Activated T-cell treated with anti-CD3 and anti-CD28 coated beads, Interleukin-2, amount 50 U/mL, for 48 hours (primary cell): ENCODE results near the gene C4orf54.

ENCODE experiments used
- DNase-seq, 2 experiments: peaks; one replicate each; pipeline ENCODE4 v3.0.0-alpha.2; 2020

The C4orf54 gene

DNA sequence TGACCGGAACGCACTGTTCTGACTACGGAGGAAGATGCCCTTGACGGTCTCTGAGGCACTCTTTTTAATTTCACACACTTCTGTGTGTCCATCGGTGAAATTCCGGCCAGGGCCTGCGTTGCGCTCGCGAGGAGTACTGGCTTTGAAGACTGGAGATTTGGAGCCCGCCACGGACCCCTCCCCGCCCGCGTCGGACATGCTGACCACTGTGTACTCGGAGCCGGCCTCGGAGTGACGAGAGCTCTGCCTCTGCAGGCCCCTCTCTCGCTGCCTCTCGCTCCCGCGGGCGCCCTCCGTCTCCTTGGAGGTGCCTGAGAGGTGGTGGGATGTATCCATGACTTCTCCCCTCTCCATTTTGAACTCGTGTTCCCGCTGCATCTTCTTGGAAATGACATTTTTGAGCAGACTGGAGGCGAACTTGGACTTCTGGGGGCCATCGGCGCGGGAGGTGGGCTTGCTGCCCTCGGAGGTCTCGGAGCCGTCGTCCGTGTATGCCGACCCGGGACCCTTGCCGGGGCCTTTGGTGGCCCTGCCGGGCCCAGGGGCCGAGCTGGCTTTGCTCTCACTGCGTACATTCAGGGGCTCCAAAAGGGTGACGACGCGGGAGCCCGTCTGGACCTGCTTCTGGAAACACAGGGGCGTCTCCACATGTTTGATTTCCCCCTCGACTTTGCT, 5.7 kb downstream of the C4orf54 start:
- no peak for DNase-seq

DNA sequence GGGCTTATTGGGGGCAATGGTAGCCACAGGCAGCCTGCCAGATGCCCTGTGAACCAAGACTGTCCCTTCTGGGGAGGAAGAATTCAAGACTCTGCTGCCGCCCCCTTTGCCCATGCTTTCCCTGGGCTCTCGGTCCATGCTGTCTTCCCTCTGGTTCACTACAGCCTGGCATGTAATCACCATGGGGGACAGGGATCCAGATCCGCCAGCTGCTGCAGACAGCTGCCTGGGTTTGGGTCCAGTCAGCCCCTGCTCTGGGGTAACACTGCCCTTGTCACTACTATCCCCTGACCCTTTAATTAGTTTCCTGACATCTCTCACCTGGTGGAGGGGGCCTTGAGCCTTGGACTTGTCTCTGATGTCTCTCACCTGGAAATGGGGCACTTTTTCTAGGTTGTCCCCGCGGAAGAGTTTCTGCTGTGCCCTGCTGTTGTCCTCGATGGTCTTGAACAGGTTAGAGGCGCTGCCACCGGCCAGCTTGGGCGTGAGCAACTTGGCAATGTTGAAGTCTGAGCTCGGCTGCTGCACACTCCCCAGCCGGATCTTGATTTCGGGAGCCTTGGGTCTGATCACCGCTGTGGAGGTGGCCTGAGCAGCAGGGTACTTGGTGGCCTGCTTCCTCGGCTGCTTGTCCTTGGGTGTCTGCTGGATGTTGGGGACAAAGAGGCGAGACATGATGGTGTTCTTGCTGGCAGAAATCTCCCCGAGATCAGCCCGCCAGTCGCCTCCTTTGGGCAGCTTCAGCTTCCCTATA, 6.4 kb downstream of the C4orf54 start:
- DNase-seq = no peak

DNA sequence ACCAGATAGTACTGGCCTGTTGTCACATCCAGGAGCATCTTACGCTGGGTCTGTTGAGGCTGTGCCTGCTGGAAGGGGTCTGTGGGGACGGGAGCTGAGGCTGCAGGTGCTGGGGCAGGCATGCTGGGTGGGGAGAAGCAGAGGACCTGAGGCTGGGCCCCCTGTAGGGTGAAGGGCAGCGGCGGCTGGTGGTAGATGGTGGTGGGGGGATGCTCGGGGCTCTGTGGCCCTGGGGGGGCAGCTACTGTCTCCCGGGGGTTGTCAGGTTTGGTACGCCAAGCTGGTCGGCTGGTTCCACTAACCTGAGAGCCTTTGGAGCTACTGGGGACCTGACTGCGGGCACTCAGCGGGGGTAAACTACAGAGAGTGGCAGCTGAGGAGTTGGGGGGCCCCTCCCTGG, 7.8 kb downstream of the C4orf54 start:
- DNase-seq = no peak

DNA sequence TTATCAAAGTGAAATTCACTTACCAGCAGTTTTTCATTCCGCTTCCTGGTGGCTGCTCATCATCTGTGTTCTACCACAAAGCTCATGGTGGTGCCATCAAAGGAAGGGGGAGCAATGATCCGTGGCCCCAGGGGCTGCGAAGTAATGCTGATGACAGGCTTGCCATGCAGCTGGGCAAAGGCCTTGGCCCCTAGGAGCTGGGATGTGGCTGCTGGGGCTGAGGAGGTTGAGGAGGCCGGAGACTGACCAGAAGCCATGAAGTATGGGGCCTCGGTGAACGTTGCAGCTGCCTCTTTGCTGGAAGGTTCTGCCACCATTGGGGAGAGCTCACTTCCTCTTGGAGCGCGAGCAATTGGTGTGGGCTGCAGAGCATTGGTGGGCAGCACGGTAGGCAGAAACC, 8.4 kb downstream of the C4orf54 start:
- DNase-seq = no peak

DNA sequence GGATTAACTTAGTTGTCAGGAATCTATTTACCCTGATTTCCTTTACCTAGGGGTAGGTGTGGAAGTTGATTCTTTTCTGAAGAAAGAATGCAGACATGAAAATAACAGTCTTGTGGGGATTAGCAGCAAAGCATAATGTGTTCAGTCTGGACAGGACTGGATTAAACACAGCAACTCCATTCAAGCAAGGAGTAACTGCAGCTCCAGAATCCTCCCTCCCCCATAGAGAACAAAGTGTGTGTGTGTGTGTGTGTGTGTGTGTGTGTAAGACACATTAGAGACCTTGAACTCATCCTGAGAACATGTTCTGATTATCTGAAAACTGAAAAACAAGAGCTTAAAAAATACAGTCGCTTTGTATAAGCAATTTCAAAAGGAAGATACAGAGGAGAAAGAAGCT, 9.3 kb downstream of the C4orf54 start:
- no peak for DNase-seq

DNA sequence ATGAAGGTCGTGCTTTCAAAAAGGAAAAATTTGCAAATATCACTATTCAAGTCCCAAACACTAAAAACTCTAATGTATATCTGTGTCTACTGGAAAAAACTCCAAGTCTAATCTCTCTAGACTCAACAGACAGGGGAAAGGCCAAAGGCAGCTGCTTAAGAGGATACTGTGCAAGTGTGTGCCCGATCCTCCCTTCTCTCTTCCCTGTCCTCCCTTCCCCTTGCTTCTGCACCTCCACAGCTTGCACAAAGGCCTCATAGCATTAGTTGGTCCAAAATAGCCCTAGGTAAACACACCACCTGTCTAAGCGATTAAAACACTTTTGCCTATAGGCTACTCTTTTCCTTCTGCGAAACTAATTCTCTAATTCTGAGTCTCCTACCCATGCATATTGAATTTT, 10.6 kb downstream of the C4orf54 start:
- DNase-seq = no peak

DNA sequence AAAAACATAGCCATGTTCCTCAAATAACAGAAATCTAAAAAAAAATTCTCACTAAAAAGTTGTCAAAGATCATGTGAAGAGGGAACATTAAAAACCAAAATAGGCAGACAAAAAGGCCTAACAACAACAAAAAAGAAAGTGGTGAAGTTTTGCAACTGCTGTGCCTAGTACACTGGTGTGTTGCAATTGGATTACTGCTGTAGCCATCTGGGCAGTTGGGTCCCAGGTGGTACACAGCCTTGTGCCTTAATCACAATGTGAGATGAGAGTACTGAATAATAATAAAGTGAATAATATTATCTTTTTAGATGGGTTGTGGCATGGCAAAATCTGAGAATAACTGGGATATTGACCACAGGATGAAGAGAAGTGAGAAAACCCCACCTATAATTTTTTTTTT, 12.0 kb downstream of the C4orf54 start:
- DNase-seq = no peak

DNA sequence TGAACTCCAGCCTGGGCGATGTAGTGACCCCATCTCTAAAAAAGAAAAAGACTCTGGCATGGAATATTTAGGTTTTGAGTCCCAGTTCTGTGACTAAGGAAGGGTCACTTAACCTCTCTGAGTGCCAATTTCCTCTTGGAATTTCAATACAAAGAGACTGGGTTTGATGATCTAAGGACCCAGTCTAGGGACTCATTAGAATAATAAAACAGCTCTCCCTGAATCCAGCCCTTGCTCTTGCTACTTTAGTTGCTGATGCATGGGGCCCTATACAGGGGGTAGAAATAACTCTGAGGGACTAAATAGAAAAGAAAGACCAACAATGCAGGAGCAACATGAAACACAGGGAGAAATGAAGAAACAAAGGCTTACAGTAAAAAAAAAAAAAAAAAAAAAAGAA, 12.6 kb downstream of the C4orf54 start:
- no peak for DNase-seq

DNA sequence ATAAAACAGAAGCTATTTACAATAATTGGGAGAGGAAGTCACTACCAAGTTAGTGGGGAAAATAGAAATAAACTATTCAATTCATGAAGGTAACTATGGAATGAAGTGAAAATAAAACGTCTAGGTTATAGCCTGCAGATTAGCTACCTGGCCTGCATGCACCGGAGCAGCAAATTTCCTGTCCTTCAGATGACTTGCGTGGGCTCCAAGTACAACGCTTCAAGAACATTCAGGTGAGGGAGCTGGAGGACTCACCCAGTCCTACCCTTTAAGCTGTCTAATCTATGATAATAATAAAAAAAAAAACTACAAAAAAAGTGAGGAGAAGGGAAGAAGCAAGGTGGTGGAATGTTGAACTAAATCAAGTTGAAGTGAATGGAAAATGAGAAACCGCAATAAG, 13.2 kb downstream of the C4orf54 start:
- no peak for DNase-seq

DNA sequence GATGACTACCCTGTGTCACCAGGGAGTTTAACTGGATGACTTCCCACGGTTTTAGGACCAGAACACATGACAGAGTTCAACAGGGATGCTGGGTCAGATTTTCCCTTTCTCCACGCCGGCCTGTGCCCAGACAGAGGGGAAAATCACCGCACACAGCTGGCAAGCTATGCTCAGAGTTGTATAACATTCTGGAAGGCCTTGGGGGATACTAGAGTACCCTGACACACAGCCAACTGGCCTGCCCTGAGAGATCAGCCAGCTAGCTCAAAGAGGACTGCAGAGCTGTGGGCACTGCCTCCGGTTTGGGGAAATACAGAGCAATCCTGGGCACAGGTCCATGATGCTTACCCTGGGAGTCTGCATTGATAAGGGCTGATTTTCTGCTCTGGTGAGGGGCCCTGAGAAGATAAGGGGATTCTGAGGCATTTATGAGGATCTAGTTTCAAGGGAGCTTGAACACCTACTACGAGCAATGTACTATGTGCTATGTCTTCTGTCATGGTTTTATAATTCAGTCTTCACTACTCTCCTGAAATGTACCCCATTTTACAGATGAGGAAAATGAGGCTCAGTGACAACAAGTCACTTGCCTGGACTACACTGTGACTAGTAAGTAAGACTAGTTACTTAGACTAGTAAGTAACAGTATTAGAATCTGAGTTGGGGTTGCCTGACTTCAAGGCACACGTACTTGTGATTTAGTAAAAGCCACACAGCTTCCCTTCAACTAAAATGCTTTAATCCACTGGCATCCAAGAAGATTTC, 14.7 kb downstream of the C4orf54 start:
- no peak for DNase-seq

DNA sequence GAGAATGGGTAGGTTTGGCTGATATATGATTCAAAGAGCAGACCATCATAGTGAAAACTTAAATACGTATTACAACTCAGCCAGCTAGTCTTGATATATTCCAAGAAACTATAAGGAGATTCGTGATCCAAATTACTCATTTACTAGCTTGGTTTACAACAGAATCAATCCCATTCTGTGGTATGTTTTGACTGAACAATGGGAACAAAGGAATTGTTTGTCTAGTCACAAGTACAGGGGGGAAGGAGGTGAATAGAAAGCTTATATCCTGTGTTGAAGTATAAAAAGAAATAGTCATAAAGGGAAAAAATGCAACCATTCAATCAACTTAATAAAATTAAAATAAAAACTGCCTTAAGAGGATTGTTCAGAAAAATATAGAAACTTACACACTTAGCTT, 17.0 kb downstream of the C4orf54 start:
- DNase-seq = no peak

DNA sequence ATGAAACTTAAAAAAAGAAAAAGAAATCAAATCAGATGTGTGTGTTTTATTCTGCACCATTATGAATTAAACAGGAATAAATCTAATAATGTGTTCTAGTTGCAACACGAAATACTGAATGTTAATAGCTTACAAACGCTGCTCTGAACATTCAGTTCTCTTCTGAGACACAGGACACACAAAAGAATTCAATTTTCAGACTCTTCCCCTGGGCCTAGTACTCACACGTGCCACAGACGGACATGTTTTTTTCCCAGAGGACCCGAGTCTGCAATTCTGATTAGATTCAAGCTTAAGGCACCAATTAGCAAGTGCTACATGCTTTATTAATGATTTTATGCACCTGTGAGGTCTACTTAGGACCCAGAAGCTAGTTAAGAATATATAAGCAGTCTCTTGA, 20.5 kb downstream of the C4orf54 start:
- DNase-seq = no peak

DNA sequence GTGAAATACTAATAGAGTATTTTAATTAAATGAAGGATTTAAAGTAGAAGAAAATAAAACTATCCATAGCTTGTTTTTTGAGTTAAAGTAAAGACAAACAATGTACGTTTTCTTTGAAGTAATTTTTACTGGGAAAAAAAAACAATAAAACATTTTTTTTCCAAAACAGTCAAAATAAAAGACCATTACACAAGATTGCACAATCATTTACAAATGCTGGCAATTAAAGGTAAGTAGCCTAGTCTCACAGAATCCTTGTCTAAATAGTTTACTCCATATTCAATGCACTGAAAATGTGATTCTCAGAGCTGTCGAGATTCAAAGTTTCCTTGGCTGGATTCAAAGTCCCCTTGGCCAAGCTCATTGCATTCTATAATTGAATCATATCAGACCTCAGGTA, 21.2 kb downstream of the C4orf54 start:
- no peak for DNase-seq

DNA sequence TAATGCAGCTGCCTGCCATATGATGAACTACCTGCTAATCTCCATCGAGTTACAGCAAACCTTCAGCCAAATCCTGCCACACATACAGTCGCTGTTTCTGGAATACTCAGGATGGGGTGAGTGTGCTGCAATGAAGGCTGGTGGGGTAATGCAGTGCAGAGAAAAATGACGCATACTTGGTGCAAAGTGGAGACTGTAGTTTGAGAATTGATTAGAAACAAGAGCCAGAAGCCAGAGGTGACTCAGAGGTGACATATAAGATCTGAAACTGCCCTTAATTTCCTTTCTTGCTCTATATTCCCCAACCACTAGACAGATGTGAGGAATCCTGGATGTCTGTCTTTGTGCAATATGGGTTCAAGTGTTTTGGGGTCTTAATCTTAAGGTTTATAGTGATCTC, 22.0 kb downstream of the C4orf54 start:
- DNase-seq = no peak

DNA sequence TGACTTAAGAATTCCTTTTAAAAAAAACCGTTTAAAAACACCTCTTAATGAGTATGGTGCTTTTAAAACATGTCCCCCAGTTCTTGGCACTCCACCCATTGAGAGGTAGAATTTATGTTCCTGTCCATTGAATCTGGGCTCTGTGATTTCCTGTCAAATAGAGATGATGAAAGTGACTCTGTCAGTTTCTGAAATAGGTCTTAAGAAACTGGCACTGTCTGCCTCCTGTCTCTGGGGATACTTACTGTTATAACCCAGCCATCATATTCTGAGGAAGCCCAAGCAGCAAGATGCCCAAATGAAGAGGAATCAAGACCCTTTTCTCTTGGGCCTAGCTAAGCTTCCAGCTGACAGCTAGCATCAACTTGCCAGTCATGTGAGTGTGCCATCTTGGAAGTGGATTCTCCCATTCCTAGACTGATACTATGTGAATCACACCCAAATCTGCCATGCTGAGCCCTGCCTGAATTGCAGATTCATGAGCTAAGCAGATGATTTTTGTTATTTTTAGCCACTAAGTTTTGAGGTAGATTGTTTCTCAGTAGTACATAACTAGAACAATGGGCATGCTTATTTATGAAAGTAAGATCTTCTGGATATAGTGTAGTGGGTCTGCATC, 22.8 kb downstream of the C4orf54 start:
- no peak for DNase-seq

DNA sequence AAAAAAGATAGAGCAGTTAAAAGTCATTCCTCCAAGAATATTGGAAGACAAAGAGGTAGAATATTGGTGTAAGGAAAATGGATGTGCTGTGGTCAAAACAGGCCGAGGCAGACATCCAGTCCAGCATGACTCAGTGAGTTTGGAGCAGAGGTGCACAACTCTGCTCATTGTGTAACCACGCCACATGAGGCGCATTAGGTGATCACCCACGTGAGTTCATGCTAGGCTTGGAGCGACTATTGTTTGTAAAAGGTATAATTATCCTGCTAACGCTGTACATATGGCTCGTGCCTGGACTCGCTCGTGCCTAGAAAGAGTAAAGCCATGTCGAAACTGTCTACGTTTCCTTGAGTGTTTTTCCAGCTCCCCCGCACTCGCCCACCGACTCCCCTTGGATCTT, 23.9 kb downstream of the C4orf54 start:
- DNase-seq = no peak

DNA sequence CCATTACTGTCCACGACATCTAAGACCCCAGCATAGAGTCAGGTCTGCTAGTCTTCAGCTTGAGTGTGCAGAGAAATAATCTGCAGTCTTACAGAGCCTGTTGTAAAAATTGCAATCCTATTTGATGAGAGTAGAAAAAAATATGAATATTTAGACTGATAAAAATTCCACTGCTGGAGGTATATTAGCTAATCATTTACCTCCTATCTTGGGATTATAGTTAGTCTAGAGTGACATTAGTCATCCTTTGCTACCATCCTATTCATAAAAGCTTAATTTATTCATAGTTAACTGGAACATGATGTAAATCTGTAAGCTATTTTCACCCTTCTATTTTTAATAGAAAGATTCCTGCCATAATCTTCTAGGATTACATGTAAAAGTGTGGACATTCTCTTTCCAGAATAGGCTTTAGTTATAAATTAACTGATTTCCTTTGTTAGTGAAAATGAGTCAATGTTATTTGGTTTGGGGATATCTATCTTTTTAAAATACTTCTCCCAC, 26.7 kb downstream of the C4orf54 start:
- DNase-seq = no peak

DNA sequence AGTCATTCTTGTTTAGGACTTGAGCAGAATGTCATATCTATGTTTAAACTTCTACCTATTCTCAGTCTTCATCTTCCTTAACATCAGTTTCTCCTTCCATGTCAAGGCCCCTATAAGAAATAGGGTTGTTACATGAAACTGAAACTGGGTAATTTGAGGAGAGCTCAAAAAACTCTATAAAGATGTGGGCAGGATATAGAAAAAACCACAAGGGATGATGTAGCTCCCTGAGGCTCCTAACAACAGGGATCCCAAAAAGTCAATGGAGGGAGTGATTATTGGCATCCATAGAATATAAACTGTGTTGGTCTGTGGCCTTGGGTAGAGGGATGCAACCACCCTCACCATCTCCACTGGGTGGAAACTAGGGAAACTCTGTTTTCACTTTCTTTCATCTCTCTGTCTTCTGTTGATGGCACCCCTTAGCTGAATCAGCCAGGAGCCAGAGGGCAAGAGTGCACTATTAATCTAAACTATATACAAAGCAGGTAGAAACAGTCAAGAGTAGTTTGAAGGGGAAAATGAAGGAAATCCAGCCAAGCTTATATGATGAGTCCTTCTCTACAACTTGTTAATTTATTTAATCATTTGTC, 27.6 kb downstream of the C4orf54 start:
- DNase-seq = no peak

DNA sequence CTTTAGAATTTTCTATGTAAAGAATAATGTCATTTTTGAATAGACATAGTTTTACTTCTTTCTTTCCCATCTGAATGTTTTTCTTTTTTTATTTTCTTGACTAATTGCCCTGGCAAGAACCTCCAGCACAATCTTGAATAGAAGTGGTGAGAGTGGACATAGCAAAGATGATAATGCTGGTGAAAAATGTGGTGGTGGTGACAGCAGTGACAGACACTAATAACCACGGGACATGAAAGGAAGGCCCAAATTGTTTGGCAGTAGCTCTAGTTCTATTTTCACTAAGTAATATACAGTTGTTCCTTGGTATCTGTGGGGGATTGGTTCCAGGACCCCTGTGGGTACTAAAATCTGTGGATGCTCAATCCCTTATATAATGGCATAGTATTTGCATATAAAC, 29.6 kb downstream of the C4orf54 start:
- DNase-seq = no peak

DNA sequence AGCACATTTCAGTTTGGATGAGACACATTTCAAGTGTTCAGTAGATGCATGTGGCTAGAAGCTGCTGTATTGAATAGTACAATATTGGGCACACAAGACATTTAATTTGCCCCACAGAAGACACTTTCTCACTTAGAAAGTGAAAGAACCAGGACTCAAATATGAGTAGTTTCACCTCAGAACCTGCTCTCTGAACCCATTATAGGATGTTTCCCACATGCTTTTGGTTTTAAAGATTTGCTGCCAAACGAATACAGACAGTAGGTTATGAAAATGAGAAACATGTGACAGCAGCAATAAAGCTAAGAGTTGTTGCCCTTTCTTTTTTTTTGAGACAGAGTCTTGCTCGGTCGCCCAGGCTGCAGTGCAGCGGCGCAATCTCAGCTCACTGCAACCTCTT, 32.3 kb downstream of the C4orf54 start:
- DNase-seq = no peak

DNA sequence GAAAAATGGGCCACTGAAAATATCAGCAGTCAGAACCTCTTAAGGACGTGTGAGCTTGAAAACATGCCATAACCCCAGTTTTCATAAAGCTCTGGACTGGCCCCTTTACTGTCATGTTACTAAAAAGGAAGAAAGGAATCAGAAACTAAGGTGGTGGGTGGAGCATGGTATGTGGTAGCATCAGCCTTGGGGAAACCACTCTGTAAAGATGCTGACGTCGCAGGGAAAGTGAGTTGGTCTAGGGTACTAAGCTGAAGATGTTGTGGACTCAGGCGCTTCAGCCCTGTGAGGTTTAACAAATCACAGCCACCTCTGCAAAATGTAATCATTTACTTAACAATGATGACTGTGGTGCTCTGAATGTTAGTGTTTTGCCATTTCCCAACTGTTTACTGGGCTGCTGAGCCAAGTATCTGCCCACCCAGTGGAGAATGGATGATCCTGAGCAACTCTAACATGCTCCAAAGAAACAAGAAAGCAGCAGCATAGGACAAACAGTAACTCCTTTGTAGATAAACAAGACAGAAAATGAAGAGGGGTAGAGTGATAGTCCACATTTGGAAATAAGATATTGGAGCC, 33.4 kb downstream of the C4orf54 start:
- DNase-seq = no peak

DNA sequence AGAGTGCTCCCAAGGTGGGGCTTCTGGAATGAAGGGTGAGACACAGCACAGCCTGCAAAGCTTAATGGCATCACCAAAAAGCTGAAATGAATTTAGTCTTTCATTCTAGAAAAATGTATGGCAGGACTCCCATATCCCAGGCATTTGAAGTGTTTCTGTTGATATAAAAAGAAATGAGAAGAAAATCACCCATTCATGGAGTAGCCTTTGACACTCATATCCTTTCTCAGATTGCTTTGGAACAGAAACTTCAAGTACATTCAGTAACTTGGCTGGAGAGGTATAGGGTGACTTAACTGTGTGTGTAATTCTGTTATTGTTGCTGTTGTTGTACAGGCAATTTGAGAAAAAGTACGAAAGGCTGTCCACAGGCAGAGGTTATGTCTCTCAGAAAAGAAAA, 35.3 kb downstream of the C4orf54 start:
- DNase-seq = no peak

DNA sequence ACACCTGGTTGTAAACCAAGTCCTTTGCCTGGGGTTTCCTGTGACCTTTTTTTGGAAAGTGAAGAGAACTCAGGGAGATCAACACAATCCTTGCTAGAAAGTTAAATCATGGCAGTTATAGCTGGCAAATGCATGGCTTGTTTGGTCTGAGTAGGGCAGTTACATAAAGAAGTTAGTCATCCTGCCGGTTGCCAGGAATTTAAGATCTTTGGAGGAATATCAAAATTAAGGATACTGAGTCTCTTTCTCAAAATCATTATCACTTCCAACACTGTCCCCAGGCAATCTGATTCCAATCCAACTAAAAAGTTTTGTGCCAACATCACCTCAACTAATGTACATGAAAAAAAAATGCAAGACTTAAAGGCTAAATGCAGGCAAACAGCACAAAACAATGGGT, 40.3 kb downstream of the C4orf54 start:
- DNase-seq = no peak
